SJSA1 (cell line): Measurements from ENCODE around the gene CFTR. TPM values are rescaled to one million over a fixed set of nuclear protein-coding genes. Genes with fewer than 3 reads are reported as not detected.

Experiments used
- DNase-seq, 2 experiments: peaks; one replicate each; pipeline ENCODE4 v3.0.0-alpha.2; 2015 to 2020; ENCODE audit warnings: low spot score in 2 of 2, low read depth in 1 of 2
- H3K27ac ChIP-seq: fragments of 250-450 bp; sonication (Bioruptor Pico); 2 replicates; pipeline ENCODE4 v1.5.1; 2020; ENCODE audit warnings: mild to moderate bottlenecking, moderate library complexity
- H3K27me3 ChIP-seq: fragments of 250-450 bp; sonication (Bioruptor Pico); replicated peaks from 2 replicates; pipeline ENCODE4 v1.5.1; 2020; ENCODE audit warnings: mild to moderate bottlenecking, moderate library complexity
- H3K36me3 ChIP-seq: fragments of 250-450 bp; sonication (Bioruptor Pico); 2 replicates; pipeline ENCODE4 v1.5.1; 2020; ENCODE audit warnings: mild to moderate bottlenecking
- H3K4me1 ChIP-seq: fragments of 250-450 bp; sonication (Bioruptor Pico); replicated peaks from 2 replicates; pipeline ENCODE4 v1.6.1; 2021; ENCODE audit warnings: mild to moderate bottlenecking
- H3K4me3 ChIP-seq: fragments of 250-450 bp; sonication (Bioruptor Pico); 2 replicates; pipeline ENCODE4 v1.5.1; 2020; ENCODE audit warnings: mild to moderate bottlenecking
- H3K9me3 ChIP-seq: fragments of 250-450 bp; sonication (Bioruptor Pico); replicated peaks from 2 replicates; pipeline ENCODE4 v1.5.1; 2020; ENCODE audit warnings: mild to moderate bottlenecking
- total RNA-seq: library from RNA; depleted of rRNA; stranded (reverse); fragments of >200 nt; shearing (Covaris generic); gene quantifications from 2 replicates; pipeline ENCODE4 v1.2.3, GENCODE V29; 2014

Gene CFTR
- total RNA-seq, 1 experiment from 2014 or later, result 0.08 TPM

- Histone ChIP-seq H3K4me3 (no peak overlapping the region), H3K36me3 (no peaks in the 10 kb centered on the region), H3K9me3 (no peaks in the 10 kb centered on the region), H3K27me3 (peaks cover 11% of the 10 kb centered on the region), H3K27ac (no peak overlapping the region), H3K4me1 (no peaks in the 10 kb centered on the region)
- no peak for DNase-seq
These were observed 132.8 kb downstream of the CFTR start for GRCh38 chr7:117612637-117613036.

GRCh38 chr7:117616694-117617093 lies 136.9 kb downstream of the CFTR start:
- Histone ChIP-seq H3K36me3 (no peaks in the 10 kb centered on the region), H3K27ac (no peak overlapping the region), H3K9me3 (no peaks in the 10 kb centered on the region), H3K4me1 (no peaks in the 10 kb centered on the region), H3K27me3 (peaks cover 11% of the 10 kb centered on the region; the same call in 1 of the 2 replicates), H3K4me3 (no peak overlapping the region)
- no peak for DNase-seq

DNA sequence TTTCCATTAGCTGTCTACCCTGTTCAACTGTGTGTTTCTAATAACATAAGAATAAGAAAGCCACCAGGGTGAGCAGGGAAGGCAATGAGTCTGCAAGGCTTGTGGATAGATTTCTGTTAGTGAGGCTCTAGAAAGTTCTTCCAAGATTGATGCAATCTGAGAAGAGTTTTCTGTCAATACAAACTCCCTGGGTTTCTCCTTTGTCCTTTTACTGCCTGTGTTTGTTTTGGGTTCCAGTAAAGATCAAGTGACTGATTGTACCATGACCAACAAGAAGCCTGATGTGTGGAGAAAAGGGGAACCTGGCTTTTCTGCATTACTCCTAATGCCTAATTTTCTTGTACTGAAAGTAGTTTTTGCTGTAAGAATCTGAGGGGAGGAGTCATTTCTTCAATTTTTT lies 139.9 kb downstream of the CFTR start:
- Histone ChIP-seq H3K9me3 (no peaks in the 10 kb centered on the region), H3K4me3 (no peak overlapping the region), H3K27me3 (0 out of 2 replicates have a peak, but pooled peaks cover 2% of the 10 kb centered on the region), H3K36me3 (no peaks in the 10 kb centered on the region), H3K27ac (no peak overlapping the region), H3K4me1 (no peaks in the 10 kb centered on the region)
- no peak for DNase-seq

DNA sequence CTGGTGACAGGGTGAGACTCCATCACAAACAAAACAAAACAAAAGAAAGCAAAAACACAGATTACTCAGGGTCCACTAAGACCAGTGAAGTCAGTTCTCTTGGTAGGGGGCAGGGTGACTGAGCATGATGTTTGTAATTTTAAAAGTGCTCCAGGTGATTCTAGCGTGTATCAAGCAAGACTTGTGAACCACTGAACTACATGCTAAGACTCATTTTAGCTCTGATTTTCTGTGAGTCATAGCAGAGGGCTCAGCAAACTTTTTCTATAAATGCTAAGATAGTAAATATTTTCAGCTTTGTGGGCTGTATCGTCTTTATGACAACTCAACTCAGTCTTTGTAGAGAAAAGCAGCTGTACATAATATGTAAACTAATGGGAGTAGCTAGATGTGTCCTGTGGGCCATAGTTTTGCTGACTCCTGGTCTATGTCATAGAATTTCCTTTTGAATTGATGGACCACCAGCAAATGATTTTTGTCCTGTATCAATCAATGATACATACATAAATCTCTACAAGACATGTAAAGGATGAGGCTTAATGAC lies 141.3 kb downstream of the CFTR start:
- no peak for DNase-seq
- no peaks in the 10 kb centered on the region for H3K9me3 ChIP-seq
- no peaks in the 10 kb centered on the region for H3K36me3 ChIP-seq
- H3K27ac ChIP-seq, result no peak overlapping the region
- no peaks in the 10 kb centered on the region for H3K4me1 ChIP-seq
- H3K27me3 ChIP-seq, result peaks cover 7% of the 10 kb centered on the region
- H3K4me3 ChIP-seq, result no peak overlapping the region

DNA sequence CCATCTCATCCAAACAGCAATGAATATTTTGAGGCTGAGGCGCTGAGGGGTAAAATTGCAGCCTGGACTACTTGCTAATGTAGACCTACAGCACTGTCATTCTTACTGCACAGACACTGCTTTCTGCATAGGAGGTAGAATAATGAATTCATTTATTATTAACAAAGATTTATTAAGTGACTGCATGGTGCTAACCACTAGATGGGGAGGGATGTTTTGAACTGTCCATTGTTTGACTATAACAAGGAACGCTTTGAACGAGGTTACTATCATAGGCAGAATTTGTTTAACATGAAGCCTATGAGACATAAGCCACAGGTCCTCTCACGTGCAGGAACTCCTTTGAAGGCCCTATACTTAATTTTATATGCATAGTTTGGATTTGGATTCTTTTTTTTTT lies 143.8 kb downstream of the CFTR start:
- Histone ChIP-seq H3K27ac (no peak overlapping the region), H3K4me3 (no peak overlapping the region), H3K27me3 (peaks cover 5% of the 10 kb centered on the region), H3K4me1 (no peaks in the 10 kb centered on the region), H3K9me3 (no peaks in the 10 kb centered on the region), H3K36me3 (no peaks in the 10 kb centered on the region)
- DNase-seq, result no peak

DNA sequence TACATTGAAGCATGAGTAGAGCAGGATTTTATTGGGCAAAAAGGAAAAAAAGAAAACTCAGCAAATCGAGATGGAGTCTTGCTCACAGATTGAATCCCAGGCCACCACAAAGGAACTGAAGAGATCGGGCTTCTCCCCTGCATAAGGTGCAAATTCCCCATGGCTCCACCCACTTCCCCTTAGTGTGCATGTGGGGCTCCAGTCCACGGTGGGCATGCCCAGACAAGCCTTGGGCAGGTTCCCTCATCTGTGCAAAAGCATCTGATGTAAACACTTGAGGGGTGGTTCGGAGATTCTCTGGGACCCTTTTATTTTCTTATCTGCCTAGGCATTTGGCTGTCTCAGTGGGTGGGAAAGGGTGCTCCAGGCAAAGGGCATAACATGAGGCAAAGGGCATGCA lies 150.7 kb downstream of the CFTR start:
- DNase-seq, result no peak
- H3K4me1 ChIP-seq, result no peaks in the 10 kb centered on the region
- H3K9me3 ChIP-seq, result no peaks in the 10 kb centered on the region

DNA sequence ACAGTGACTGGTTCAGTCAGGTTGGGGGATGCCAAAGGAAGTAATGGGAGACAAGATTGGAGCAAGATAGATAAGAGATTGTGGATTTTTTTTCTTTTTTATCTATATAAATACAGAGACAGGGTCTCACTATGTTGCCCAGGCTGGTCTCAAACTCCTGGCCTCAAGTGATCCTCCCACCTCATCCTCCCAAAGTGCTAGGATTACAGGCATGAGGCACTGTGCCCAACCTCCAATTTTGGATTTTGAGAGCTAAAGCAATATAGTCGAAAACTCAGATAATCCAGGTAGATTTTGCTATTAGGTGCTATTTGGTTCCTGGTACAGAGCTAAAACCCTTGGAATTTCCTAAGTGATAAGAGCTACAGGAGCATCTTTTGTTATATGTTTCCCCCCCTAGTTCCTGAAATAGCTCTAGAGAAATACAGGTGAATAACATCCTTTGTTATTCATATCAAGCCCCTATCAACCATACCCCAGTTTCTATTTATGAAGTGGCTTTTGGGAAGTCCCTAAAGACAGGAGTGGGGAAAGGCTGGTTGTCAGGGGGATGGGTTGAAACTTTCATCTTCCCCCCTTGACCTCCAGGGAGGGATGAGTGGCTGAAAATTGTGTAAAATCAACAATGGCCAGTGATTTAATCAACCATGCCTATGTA lies 151.2 kb downstream of the CFTR start:
- Histone ChIP-seq H3K4me1 (no peaks in the 10 kb centered on the region), H3K9me3 (no peaks in the 10 kb centered on the region), H3K36me3 (no peaks in the 10 kb centered on the region), H3K4me3 (no peak overlapping the region), H3K27me3 (peaks cover under 1% of the 10 kb centered on the region), H3K27ac (no peak overlapping the region)
- no peak for DNase-seq

More for the DNA sequence above, 150.7 kb downstream of the CFTR start:
- H3K27ac ChIP-seq, result no peak overlapping the region
- peaks cover 5% of the 10 kb centered on the region for H3K27me3 ChIP-seq
- no peaks in the 10 kb centered on the region for H3K36me3 ChIP-seq
- no peak overlapping the region for H3K4me3 ChIP-seq

GRCh38 chr7:117631652-117632051 lies 151.8 kb downstream of the CFTR start:
- no peaks in the 10 kb centered on the region for H3K4me1 ChIP-seq
- DNase-seq, result no peak
- H3K27me3 ChIP-seq, result no peaks in the 10 kb centered on the region; the same call in 1 of the 2 replicates
- H3K9me3 ChIP-seq, result no peaks in the 10 kb centered on the region
- no peak overlapping the region for H3K4me3 ChIP-seq
- no peaks in the 10 kb centered on the region for H3K36me3 ChIP-seq
- no peak overlapping the region for H3K27ac ChIP-seq

GRCh38 chr7:117637937-117638336 lies 158.1 kb downstream of the CFTR start:
- Histone ChIP-seq H3K27ac (no peak overlapping the region), H3K36me3 (no peaks in the 10 kb centered on the region), H3K4me1 (no peaks in the 10 kb centered on the region), H3K4me3 (no peak overlapping the region), H3K27me3 (no peaks in the 10 kb centered on the region; the same call in 1 of the 2 replicates), H3K9me3 (no peaks in the 10 kb centered on the region)
- no peak for DNase-seq

DNA sequence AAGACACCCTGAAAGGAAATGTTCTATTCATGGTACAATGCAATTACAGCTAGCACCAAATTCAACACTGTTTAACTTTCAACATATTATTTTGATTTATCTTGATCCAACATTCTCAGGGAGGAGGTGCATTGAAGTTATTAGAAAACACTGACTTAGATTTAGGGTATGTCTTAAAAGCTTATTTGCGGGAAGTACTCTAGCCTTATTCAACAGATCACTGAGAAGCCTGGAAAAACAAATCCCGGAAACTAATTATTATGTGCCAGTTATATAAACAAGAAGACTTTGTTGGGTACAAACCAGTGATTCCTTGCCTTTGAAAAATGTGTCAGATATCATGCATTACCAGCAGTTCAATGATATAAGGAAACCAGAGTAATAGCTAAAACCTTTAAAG lies 160.1 kb downstream of the CFTR start:
- Histone ChIP-seq H3K4me3 (no peak overlapping the region), H3K4me1 (peaks cover 5% of the 10 kb centered on the region), H3K9me3 (no peaks in the 10 kb centered on the region), H3K27me3 (no peaks in the 10 kb centered on the region; the same call in 1 of the 2 replicates), H3K36me3 (no peaks in the 10 kb centered on the region), H3K27ac (no peak overlapping the region)
- no peak for DNase-seq

DNA sequence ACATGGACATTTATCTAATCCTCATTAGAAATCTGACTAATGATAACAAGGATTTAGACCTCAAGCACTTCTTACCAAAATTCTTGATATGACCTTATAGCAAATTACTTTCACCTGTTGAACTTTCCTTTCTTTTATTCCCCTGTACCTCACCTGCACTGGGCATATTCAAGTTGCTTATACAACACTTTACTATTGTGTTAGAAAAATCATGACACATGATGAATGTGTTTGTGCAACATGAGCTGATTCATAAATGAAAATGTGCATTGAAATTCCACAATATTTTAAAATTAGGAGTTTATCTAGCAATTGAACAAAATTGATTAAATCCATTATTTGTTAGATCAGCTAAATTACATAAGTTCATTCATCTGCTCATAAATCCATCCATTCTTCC lies 160.6 kb downstream of the CFTR start:
- no peak overlapping the region for H3K27ac ChIP-seq
- peaks cover 10% of the 10 kb centered on the region for H3K4me1 ChIP-seq
- H3K9me3 ChIP-seq, result no peaks in the 10 kb centered on the region
- H3K27me3 ChIP-seq, result no peaks in the 10 kb centered on the region; the same call in 1 of the 2 replicates
- H3K36me3 ChIP-seq, result no peaks in the 10 kb centered on the region
- H3K4me3 ChIP-seq, result no peak overlapping the region
- DNase-seq, result no peak

DNA sequence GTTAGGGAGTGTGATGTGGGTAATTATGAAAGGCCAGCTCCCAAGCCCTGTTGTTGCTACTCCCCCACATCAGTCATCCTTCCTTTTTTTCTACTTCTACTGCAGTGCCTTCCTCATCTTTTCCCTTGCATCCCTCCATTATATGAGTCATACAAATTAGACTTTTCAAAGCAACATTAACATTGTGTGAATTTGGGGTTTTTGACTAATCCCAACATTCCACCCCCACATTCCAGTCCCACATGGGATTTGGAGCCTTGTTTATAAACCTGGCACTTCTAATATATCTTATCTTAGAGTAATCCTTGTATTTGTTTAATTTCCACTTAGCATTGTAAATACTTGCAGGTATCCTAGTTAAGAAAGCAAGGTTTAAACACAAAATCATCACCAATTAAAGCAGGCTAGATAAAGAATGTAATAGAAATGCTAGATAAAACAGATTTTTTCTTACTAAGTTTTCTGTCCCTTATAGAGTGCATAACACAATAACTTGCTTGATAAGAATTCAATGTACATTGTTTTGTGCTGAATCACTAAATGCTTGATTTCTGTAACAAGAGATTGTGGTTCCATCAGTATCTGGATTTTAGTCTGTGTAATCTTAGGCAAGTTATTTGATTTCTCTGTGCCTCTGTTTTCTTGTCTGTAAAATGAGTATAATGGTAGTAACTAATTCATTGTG lies 165.8 kb downstream of the CFTR start:
- Histone ChIP-seq H3K27me3 (no peaks in the 10 kb centered on the region), H3K9me3 (no peaks in the 10 kb centered on the region), H3K27ac (peak overlapping the region; percentile 66), H3K4me3 (no peak overlapping the region), H3K36me3 (no peaks in the 10 kb centered on the region), H3K4me1 (peaks cover 21% of the 10 kb centered on the region)
- peak; percentile 65 to 91 for DNase-seq

- DNase-seq, result no peak
- Histone ChIP-seq H3K27ac (no peak overlapping the region), H3K4me3 (no peak overlapping the region), H3K27me3 (no peaks in the 10 kb centered on the region), H3K36me3 (no peaks in the 10 kb centered on the region), H3K9me3 (no peaks in the 10 kb centered on the region), H3K4me1 (peaks cover 25% of the 10 kb centered on the region)
These were observed 168.5 kb downstream of the CFTR start for GRCh38 chr7:117648203-117648866.
